HepG2 (cell line): ENCODE measurements around the gene TBC1D7. TPM values are rescaled to one million over a fixed set of nuclear protein-coding genes. Genes with fewer than 3 reads are reported as not detected.

ENCODE experiments used
- CREB1 ChIP-seq, 2 experiments: fragments of 450-650 bp in 1 of 2; IDR thresholded peaks; 2 replicates each; pipeline ENCODE4 v1.6.1; 2016 to 2017; ENCODE audit warnings: control low read depth in 1 of 2, mild to moderate bottlenecking in 1 of 2, missing compliant biosample characterization in 1 of 2, missing genetic modification characterization in 1 of 2
- DMAP1 ChIP-seq: IDR thresholded peaks from 2 replicates; pipeline ENCODE4 v1.6.1; 2016
- FOXP1 ChIP-seq, 2 experiments: fragments of 450-650 bp in 1 of 2; IDR thresholded peaks; 2 replicates each; pipeline ENCODE4 v1.6.1; 2017 to 2018; ENCODE audit warnings: antibody characterized with exemption in 1 of 2
- HNRNPLL ChIP-seq: fragments of 200-400 bp; formaldehyde crosslinking; IDR thresholded peaks from 2 replicates; pipeline ENCODE4 v1.6.1; 2017; ENCODE audit warnings: mild to moderate bottlenecking, low read depth, low read length; ENCODE audit not compliant: poor library complexity, severe bottlenecking
- MAFK ChIP-seq, 2 experiments: IDR thresholded peaks in 1 of 2; conservative IDR thresholded peaks in 1 of 2; 2 replicates each; pipeline ENCODE4 v1.6.1; 2011; ENCODE audit warnings: improper control_type of control experiment in 2 of 2, low read length in 2 of 2
- NR3C1 ChIP-seq: sonication (generic); formaldehyde crosslinking; IDR thresholded peaks from 2 replicates; pipeline ENCODE4 v1.4.0; 2020; ENCODE audit warnings: missing genetic modification reagents
- RBFOX2 ChIP-seq: fragments of 200-400 bp; formaldehyde crosslinking; IDR thresholded peaks from 2 replicates; pipeline ENCODE4 v1.6.1; 2017; ENCODE audit warnings: low read depth, mild to moderate bottlenecking, low read length
- SYNCRIP ChIP-seq: fragments of 200-400 bp; formaldehyde crosslinking; IDR thresholded peaks from 2 replicates; pipeline ENCODE4 v1.6.1; 2018; ENCODE audit warnings: mild to moderate bottlenecking, low read depth, low read length; ENCODE audit not compliant: insufficient read depth
- ZNF484 ChIP-seq: sonication (generic); formaldehyde crosslinking; IDR thresholded peaks from 2 replicates; pipeline ENCODE4 v1.5.1; 2020; ENCODE audit warnings: mild to moderate bottlenecking, low read depth, missing genetic modification reagents, borderline replicate concordance
- ZNF556 ChIP-seq: sonication (generic); formaldehyde crosslinking; IDR thresholded peaks from 2 replicates; pipeline ENCODE4 v1.4.0; 2020; ENCODE audit warnings: mild to moderate bottlenecking, missing genetic modification reagents, borderline replicate concordance
- ZNF616 ChIP-seq: sonication (generic); formaldehyde crosslinking; IDR thresholded peaks from 2 replicates; pipeline ENCODE4 v1.5.0; 2020; ENCODE audit warnings: low read depth, mild to moderate bottlenecking, missing genetic modification reagents
- ZNF709 ChIP-seq: sonication (generic); formaldehyde crosslinking; IDR thresholded peaks from 2 replicates; pipeline ENCODE4 v1.5.0; 2020; ENCODE audit warnings: mild to moderate bottlenecking, missing genetic modification reagents
- ZNF777 ChIP-seq: sonication (generic); formaldehyde crosslinking; IDR thresholded peaks from 2 replicates; pipeline ENCODE4 v1.4.0; 2020; ENCODE audit warnings: missing genetic modification reagents
- ZSCAN22 ChIP-seq: sonication (generic); formaldehyde crosslinking; IDR thresholded peaks from 2 replicates; pipeline ENCODE4 v1.4.0; 2020; ENCODE audit warnings: mild to moderate bottlenecking, missing genetic modification reagents
- polyA plus RNA-seq, 8 experiments: library from polyadenylated mRNA; depleted of rRNA in 3 of 8; stranded (reverse) in 7 of 8; unstranded in 1 of 8; fragments of >200 nt; fragmentation: Illumina TruSeq in 4 of 8; extraction: Trizol in 4 of 8; gene quantifications; 2 replicates each; pipeline versions ENCODE4 v1.2.1 to v1.2.3, GENCODE V29; 2011 to 2016; ENCODE audit warnings: low read depth in 4 of 8, missing spikeins in 1 of 8, mixed read lengths in 1 of 8; ENCODE audit not compliant: insufficient read depth in 1 of 8
- total RNA-seq, 5 experiments: library from RNA; depleted of rRNA; stranded (reverse); fragments of >200 nt; fragmentation: Illumina TruSeq; extraction: Trizol; gene quantifications; 2 replicates each; pipeline ENCODE4 v1.2.3, GENCODE V29; 2016; ENCODE audit warnings: low read depth in 1 of 5
- TF ChIP-seq, protein P1 (sequence below): sonication (generic); formaldehyde crosslinking; IDR thresholded peaks from 2 replicates; pipeline ENCODE4 v1.9.0; 2021; ENCODE audit warnings: missing genetic modification reagents, mild to moderate bottlenecking, borderline replicate concordance
- TF ChIP-seq, protein P2 (sequence below): sonication (generic); formaldehyde crosslinking; IDR thresholded peaks from 2 replicates; pipeline ENCODE4 v1.5.1; 2020; ENCODE audit warnings: mild to moderate bottlenecking, missing genetic modification reagents, moderate library complexity
- TF ChIP-seq, protein P3 (sequence below): sonication (generic); formaldehyde crosslinking; IDR thresholded peaks from 2 replicates; pipeline ENCODE4 v1.4.0; 2020; ENCODE audit warnings: mild to moderate bottlenecking, missing genetic modification reagents
- TF ChIP-seq, protein P4 (sequence below): sonication (generic); formaldehyde crosslinking; conservative IDR thresholded peaks from 2 replicates; pipeline ENCODE4 v1.8.1; 2023; ENCODE audit warnings: missing genetic modification reagents
- TF ChIP-seq, protein P5 (sequence below): sonication (generic); formaldehyde crosslinking; conservative IDR thresholded peaks from 2 replicates; pipeline ENCODE4 v1.4.0; 2020; ENCODE audit warnings: missing genetic modification reagents

The TBC1D7 gene
- total and polyA plus RNA-seq, 2 of the 13 experiments (the other 11 are each of a cell fraction or from before 2014, with no cell fraction given) = 23.3 to 30.8 TPM

DNA sequence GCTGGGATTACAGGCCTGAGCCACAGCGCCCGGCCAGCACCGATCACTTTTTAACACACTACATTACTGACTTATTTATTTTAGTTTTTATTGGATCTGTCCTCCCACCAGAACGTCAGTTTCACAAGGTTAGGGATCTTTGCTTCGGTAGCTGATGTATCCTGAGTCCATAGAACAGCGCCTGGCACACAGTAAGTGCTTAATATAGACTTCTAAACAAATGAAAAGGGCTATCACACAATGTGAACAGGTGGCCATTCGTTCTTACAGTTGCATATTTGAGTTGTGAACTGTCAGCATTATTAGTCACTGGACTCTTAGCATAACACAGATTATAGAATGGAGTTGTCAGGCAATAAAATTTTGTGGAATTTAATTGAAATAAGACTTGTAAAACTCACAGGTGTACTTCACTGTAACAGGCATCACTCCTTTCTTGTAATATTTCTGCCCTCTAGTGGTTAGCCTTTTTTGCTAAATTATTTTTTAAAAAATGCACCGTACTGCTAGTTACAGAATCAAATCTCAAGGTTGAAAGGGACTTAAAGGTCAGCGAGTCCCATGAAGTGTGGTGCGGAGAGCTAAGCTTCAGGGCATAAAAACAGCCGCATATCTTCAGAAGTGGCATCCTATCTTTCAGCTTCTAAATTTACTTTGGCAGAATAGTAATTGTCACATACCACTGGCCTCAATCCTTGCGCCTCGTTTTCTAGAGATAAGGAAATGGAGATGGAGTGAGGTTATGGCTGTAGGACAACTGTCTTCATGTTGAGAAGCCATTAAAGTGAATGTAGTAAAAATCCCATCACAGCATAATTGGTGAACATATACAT lies 3.4 kb upstream of the TBC1D7 start (continued):
- TF ChIP-seq, protein P1, sequence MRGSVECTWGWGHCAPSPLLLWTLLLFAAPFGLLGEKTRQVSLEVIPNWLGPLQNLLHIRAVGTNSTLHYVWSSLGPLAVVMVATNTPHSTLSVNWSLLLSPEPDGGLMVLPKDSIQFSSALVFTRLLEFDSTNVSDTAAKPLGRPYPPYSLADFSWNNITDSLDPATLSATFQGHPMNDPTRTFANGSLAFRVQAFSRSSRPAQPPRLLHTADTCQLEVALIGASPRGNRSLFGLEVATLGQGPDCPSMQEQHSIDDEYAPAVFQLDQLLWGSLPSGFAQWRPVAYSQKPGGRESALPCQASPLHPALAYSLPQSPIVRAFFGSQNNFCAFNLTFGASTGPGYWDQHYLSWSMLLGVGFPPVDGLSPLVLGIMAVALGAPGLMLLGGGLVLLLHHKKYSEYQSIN (CRISPR knock-in tag) = no peak
- TF ChIP-seq, protein P2, sequence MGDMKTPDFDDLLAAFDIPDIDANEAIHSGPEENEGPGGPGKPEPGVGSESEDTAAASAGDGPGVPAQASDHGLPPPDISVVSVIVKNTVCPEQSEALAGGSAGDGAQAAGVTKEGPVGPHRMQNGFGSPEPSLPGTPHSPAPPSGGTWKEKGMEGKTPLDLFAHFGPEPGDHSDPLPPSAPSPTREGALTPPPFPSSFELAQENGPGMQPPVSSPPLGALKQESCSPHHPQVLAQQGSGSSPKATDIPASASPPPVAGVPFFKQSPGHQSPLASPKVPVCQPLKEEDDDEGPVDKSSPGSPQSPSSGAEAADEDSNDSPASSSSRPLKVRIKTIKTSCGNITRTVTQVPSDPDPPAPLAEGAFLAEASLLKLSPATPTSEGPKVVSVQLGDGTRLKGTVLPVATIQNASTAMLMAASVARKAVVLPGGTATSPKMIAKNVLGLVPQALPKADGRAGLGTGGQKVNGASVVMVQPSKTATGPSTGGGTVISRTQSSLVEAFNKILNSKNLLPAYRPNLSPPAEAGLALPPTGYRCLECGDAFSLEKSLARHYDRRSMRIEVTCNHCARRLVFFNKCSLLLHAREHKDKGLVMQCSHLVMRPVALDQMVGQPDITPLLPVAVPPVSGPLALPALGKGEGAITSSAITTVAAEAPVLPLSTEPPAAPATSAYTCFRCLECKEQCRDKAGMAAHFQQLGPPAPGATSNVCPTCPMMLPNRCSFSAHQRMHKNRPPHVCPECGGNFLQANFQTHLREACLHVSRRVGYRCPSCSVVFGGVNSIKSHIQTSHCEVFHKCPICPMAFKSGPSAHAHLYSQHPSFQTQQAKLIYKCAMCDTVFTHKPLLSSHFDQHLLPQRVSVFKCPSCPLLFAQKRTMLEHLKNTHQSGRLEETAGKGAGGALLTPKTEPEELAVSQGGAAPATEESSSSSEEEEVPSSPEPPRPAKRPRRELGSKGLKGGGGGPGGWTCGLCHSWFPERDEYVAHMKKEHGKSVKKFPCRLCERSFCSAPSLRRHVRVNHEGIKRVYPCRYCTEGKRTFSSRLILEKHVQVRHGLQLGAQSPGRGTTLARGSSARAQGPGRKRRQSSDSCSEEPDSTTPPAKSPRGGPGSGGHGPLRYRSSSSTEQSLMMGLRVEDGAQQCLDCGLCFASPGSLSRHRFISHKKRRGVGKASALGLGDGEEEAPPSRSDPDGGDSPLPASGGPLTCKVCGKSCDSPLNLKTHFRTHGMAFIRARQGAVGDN = no peak
- TF ChIP-seq ZNF556 (CRISPR knock-in tag) (no peak), ZNF777 (CRISPR knock-in tag) (no peak), DMAP1 (CRISPR knock-in tag) (no peak), NR3C1 (CRISPR knock-in tag) (no peak), CREB1 (IDR thresholded peaks at IDR 0.05) (no peak), CREB1 (CRISPR knock-in tag; IDR thresholded peaks at IDR 0.05) (no peak), MAFK (conservative IDR thresholded peaks at IDR 0.05 in 1 of 2, IDR thresholded peaks at IDR 0.05 in 1 of 2; ENCODE audit: low read length in 2 of 2) (peak in 1 of 2 experiments; percentile 59; a peak in 2 of 4 replicates), RBFOX2 (no peak), ZNF616 (CRISPR knock-in tag) (no peak), ZNF484 (no peak), SYNCRIP (no peak), FOXP1 (IDR thresholded peaks at IDR 0.05) (no peak), FOXP1 (CRISPR knock-in tag; IDR thresholded peaks at IDR 0.05) (no peak), ZNF709 (CRISPR knock-in tag) (no peak), HNRNPLL (no peak), ZSCAN22 (CRISPR knock-in tag) (no peak)
- TF ChIP-seq, protein P3, sequence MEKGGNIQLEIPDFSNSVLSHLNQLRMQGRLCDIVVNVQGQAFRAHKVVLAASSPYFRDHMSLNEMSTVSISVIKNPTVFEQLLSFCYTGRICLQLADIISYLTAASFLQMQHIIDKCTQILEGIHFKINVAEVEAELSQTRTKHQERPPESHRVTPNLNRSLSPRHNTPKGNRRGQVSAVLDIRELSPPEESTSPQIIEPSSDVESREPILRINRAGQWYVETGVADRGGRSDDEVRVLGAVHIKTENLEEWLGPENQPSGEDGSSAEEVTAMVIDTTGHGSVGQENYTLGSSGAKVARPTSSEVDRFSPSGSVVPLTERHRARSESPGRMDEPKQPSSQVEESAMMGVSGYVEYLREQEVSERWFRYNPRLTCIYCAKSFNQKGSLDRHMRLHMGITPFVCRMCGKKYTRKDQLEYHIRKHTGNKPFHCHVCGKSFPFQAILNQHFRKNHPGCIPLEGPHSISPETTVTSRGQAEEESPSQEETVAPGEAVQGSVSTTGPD (CRISPR knock-in tag) = no peak
- TF ChIP-seq, protein P4, sequence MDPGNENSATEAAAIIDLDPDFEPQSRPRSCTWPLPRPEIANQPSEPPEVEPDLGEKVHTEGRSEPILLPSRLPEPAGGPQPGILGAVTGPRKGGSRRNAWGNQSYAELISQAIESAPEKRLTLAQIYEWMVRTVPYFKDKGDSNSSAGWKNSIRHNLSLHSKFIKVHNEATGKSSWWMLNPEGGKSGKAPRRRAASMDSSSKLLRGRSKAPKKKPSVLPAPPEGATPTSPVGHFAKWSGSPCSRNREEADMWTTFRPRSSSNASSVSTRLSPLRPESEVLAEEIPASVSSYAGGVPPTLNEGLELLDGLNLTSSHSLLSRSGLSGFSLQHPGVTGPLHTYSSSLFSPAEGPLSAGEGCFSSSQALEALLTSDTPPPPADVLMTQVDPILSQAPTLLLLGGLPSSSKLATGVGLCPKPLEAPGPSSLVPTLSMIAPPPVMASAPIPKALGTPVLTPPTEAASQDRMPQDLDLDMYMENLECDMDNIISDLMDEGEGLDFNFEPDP (CRISPR knock-in tag) = 0 out of 2 replicates have a peak, but pooled peaks have one; percentile 28
- TF ChIP-seq, protein P5, sequence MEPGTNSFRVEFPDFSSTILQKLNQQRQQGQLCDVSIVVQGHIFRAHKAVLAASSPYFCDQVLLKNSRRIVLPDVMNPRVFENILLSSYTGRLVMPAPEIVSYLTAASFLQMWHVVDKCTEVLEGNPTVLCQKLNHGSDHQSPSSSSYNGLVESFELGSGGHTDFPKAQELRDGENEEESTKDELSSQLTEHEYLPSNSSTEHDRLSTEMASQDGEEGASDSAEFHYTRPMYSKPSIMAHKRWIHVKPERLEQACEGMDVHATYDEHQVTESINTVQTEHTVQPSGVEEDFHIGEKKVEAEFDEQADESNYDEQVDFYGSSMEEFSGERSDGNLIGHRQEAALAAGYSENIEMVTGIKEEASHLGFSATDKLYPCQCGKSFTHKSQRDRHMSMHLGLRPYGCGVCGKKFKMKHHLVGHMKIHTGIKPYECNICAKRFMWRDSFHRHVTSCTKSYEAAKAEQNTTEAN = no peak
